ENCODE data around the gene WBP2.

- TF ChIP-seq CTCF (IDR thresholded peaks at IDR 0.05) (no peak), POLR2A (IDR thresholded peaks at IDR 0.05) (no peak)
Observed at GRCh38 chr17:75891605-75892555, 36.7 kb upstream of the WBP2 start.

All from transverse colon (tissue), 3 donors.